ENCODE measurements around the gene ANP32A.

- TF ChIP-seq GATA2 (IDR thresholded peaks at IDR 0.05; ENCODE audit: low read depth, low read length), result no peak
- no peak for TF ChIP-seq GATA3 (IDR thresholded peaks at IDR 0.05; ENCODE audit: low read depth, low read length)
Observed at GRCh38 chr15:68820295-68821189, at the start of gene ANP32A.

All from SH-SY5Y (cell line).